HG03354 (cell line): ENCODE results near the gene UNKL.

Source experiments
- ATAC-seq: cut with Tn5 transposase; IDR thresholded peaks from one replicate; pipeline ENCODE4 v1.9.1; 2021; ENCODE audit warnings: mild to moderate bottlenecking; ENCODE audit not compliant: unreplicated experiment, poor library complexity, severe bottlenecking

UNKL gene

DNA sequence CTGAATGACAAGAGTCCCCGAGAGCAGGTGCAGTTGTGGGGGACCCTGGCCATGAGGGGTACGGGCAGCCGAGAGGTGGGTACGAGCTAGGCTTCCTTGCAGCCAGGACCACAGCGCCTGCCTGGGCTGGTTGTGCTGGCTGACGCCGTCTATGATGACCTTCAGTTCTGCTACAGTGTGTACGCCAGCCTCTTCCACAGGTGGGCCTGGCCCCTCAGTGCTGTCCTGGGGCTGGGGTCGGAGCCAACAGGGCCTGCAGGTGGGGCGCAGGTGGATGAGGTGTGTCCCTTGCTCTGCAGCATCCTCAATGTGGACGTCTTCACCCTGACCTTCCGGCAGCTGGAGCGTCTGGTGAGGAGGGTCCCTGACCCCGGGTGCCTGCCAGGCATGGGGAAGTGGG, 70.0 kb downstream of the UNKL start:
- no peak for ATAC-seq

DNA sequence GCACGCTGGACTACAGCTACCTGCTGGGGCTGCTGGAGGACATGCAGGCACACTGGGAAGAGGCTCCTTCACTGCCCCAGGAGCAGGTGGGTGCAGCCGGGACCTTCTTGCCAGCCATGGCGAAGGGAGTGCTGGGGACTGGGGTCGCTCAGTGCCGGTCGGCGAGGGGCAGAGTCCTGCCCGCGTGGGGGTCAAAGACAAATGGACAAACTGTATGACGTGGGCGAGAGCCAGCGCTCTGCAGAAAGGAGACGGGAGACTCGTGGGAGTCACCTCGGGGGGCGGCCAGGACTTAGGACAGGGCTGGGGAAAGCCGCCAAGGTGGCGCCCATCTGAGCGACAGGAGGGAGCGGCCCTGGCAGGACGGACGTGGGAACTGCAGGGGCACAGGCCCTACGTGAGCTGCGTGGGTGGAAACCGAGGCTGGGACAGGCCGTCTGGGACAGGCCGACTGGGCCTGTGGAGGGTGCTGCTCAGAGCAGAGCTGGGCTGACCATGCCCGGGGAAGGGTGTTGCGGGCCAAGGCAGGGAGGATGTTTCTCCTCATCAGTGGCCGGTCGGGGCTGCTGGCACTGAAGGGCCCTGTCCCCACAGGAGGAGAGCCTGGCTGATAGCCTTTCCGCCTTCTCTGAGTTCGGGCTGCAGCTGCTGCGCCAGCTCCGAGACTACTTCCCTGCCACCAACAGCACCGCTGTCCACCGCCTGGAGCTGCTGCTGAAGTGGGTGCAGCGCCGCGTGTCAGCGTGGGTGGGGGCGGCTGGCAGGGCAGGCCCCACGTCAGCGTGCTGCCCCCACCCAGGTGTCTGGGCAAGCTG, 70.9 kb downstream of the UNKL start:
- ATAC-seq = no peak

DNA sequence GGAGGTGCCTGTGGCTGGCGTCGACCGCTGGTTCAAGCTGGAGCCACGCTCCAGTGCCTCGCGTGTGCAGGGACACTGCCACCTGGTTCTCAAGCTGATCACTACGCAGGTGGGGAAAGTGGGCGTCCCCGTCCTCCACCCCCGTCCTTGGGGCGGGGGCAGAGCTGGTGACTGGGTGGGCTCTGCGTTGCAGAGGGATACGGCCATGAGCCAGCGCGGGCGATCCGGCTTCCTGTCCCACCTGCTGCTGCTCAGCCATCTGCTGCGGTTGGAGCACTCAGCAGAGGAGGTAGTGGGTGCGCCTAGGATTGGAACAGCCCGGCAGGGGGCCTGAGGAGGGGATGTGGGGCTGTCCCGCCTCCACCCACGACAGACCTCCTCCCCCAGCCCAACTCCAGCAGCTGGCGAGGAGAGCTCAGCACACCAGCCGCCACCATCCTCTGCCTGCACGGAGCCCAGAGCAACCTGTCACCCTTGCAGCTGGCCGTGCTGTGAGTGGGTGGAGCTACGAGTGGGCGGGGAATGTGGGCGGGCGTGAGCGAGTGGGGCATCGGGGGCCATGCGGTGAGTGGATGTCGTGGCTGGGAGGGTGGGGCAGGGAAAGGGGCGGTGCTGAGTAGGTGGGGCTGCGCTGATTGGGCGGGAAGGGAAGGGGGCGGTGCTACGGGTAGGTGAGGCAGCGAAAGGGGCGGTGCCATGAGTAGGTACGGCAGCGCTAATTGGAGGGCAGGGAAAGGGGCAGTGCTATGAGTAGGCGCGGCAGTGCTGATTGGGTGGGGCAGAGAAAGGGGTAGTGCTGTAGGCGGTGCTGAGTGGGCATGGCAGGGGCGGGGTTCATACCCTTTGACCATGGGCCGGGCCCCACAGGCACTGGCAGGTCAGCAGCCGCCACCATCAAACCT, 71.7 kb downstream of the UNKL start:
- peak; percentile 92 for ATAC-seq

GRCh38 chr16:1341495-1342420, 72.7 kb downstream of the UNKL start:
- ATAC-seq = no peak

DNA sequence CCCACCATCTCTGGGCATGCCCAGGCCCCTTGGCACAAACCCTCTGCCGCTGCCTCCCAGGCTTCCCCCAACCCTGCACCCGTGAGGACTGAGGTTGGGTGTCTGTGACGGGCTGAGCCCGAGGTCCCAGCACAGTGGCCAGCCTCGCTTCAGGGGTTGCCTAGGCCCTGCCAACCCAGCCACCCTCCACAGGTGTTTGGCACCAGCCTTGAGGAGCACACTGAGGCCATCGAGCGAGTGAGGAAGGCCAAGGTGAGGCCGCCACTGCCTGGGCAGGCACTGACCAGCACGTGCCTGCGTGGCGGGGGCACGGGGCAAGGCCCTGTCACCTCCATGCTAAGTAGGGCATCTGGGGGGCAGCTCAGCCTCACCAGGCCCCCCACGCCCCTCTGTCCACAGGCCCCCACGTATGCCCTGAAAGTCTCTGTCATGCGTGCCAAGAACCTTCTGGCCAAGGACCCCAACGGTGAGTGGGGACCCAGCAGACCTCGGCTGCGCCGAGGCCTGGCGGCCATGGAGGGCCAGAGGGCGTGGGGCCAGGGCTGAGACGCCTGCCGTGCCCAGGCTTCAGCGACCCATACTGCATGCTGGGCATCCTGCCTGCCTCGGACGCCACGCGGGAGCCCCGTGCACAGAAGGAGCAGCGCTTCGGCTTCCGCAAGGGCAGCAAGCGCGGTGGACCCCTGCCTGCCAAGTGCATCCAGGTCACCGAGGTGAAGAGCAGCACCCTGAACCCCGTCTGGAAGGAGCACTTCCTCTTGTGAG, 73.6 kb downstream of the UNKL start:
- ATAC-seq = no peak

GRCh38 chr16:1338855-1339675, 75.4 kb downstream of the UNKL start:
- no peak for ATAC-seq

GRCh38 chr16:1338119-1338730, 76.3 kb downstream of the UNKL start:
- ATAC-seq = no peak

GRCh38 chr16:1337486-1337885, 77.0 kb downstream of the UNKL start:
- no peak for ATAC-seq

DNA sequence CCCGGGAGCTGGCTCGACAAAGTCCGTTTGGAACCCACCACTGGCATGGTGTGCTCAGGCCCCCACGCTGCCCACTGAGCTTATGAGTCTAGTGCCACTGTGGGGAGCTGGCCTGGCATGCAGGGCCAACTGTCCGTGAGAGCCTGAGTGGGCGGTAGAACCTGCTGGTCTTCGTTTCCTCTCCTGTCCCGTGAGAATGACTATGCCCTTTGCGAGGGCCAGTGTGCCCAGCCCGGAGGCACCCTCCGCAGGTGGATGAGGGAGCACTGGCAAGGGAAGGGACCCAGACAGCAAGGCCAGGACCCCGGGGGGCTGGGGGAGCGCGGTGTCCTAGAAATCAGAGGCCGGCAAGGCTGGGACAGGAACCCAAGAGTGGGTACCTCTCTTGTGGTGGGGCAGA, 77.9 kb downstream of the UNKL start:
- no peak for ATAC-seq

DNA sequence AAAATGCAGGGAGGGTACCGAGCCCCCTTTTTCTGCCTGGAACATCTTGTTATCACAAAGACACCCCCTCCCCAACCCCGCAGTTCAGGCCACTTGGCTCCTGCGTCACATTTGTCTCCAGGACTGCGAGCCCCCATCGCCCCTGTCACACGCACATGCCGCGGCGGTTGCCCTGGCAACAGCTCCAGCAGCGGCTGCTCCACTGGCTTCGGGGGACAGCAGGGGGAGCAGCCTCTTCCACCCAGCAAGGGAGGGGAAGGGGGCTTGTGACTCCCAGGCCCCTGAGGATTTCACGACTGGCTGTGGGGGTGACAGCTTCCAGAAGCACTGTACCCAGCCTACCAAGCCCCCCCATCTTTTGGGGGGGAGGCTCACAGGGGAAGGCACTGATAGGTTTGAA, 78.5 kb downstream of the UNKL start:
- ATAC-seq = no peak

DNA sequence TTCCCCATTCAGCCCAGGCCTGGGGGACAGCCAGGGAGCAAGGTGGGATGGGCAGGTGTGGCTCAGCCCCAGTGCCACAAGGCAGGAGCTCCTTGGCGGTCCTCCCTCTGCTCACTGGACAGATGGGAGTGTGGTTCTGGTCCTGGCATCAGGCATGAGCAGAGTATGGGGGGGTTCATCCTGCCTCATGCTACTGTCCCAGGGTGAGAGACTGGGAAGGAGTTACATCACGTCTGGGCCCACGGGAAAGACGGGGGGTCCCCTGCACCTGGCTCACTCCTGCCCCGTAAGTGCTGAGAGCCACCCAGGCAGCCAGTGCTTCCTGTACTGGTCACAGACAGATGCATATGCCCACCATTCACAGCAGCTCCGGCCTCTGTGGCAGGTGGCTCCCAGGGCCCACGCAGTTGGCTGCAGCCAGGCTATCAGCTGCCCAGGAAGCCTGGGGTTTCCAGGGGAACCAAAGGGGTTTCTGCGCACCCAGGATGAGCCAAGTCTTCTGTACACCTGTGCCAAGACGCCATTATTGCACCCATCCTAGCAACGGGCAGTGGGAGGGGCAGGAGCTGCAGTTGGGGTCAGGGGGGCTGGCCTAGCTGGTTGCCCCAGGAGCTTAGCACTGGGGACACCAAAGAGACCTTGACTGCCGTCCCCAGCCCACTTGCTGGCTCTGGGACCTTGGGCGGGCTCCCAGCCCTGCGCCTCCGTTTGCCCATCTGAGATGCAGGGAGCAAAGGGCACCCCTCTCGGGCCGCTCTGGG, 79.1 kb downstream of the UNKL start:
- no peak for ATAC-seq

DNA sequence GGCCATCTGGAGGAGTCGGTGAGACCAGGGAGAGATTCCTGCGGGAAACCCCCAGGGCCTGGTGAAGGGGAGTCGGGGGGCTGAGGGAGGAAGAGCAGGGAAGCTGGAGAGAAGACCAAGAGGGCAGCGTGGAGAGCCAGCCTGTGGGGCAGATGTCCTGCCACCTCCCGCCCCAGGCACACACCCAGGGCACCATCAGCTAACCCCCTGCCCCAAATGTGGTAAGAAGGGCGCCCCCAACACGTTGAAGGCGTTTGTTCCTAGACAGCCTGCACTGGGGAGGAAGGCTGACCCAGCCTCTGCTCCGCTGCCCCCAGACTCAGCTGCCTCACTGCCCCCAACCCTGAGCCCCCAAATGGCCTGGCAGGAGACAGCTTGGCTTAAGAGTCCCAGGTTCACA, 79.8 kb downstream of the UNKL start:
- no peak for ATAC-seq

- ATAC-seq = no peak
These were observed 80.4 kb downstream of the UNKL start for GRCh38 chr16:1333854-1334700.

DNA sequence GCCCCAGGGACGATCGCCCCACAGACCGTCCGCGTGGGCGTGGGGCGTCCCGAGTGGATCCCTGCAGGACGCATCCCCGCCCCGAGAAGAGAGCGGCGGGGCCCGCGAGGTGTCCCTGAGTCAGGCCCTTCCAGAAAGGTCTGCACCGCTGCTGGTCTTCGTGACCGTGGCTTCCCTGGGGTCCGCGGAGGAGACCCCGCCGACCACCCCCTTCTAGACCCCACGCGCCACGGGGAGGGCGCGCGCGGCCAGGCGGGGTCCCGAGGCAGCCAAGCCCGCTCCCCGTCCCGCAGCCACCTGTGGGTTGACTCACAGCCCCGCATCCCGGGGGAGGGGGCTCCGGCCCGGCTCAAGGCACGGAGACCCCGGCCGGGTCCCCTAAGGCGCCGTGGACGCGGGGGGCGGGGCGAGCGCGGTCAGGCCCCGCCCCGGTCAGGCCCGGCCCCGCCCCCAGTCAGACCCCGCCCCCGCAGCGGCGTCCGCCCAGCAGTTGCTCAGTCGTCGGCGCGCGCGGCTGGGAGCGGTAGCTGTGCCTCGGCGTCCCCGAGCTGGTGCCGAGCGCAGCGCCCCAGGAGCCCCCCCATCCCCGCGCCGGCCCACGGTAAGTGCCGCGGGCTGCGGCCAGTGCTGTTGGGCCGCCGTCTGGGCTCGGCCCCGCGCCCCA, 81.2 kb downstream of the UNKL start, which contains the start of gene BAIAP3:
BAIAP3 (plus strand) TSS at position 497 of the 664 bp plus-strand sequence. CDS start 4,905 bp downstream, outside the sequence.
- ATAC-seq = no peak

GRCh38 chr16:1332618-1333148, 81.8 kb downstream of the UNKL start:
- no peak for ATAC-seq
